ENCODE results near the gene ULK4.
"Not testable (repeated sequence)": the region's sequence is repeated elsewhere in the genome, so short reads cannot be mapped to it uniquely, and the experiment has no call there.

ULK4 gene

DNA sequence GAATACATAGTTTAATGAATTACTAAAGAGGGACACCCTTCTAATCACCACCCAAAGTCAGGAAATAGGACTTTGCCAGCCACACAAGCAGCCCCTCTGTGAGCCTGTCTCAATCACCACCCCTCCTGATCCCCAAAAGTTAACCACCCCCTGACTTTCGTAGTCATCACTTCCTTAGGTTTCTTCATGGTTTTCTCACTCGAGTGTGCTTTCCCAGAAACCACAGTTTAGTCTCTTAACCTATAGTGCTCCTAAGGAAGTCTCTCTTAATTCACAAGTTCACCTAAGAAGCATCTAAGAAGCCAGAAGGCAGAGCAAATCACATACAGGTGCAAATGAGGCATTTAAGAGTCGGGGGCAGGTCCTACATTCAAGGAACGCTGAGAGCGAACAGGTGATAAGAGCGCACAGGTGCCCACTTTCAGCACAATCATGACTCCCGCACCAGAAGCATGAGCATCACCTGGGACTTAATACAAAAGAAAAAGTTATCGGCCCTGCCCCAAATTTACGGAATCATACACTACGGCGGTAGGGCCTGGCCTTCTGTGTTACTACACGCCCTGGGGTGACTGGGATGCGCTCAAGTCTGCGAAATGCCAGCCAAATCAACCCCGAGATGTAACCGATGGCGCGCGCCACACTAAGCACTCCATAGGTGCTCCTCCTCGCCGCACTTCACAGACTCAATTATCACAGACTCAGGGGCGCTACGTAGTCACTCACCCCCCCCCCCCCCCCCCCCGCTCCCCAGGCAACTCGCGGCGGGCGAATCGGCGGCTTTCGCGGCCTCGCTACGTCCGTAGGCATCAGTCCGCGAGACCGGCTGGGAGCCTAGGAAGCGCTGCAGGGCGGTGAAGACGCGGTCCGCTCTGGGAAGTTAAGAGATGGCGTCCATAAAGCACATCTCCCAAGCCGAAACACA, 815 bp downstream of the ULK4 start:
- DNase-seq (ENCODE audit: low read depth in 3 of 3): peak; percentile 24 to 29 (median 26)

- DNase-seq (ENCODE audit: low read depth in 3 of 3): no peak
These were observed 5.3 kb downstream of the ULK4 start for GRCh38 chr3:41956574-41956973.

GRCh38 chr3:41955192-41955591, 6.7 kb downstream of the ULK4 start:
- DNase-seq (ENCODE audit: low read depth in 3 of 3): no peak

GRCh38 chr3:41943311-41943843, 18.5 kb downstream of the ULK4 start:
- no peak for DNase-seq (ENCODE audit: low read depth in 3 of 3)

- DNase-seq (ENCODE audit: low read depth in 3 of 3): no peak
These were observed 21.5 kb downstream of the ULK4 start for GRCh38 chr3:41940393-41940792.

DNA sequence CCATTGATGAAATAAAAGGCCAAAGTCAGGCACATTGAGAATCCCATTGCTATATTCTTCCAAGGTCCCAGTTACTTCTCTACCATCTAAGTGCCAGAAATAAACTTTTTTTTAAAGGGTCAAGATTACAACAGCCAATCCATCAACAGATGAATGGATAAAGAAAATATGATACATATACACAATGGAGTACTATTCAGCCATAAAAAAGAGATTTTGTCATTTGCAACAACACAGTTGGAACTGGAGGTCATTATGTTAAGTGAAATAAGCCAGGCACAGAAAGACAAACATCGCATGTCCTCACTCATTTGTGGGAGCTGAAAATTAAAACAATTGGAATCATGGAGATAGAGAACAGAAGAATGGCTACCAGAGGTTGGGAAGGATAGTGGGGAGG, 25.5 kb downstream of the ULK4 start:
- no peak for DNase-seq (ENCODE audit: low read depth in 3 of 3)

GRCh38 chr3:41933154-41933676, 28.7 kb downstream of the ULK4 start:
- DNase-seq (ENCODE audit: low read depth in 3 of 3): no peak

GRCh38 chr3:41932464-41932863, 29.4 kb downstream of the ULK4 start:
- DNase-seq (ENCODE audit: low read depth in 3 of 3): no peak

- DNase-seq (ENCODE audit: low read depth in 3 of 3): no peak
These were observed 41.4 kb downstream of the ULK4 start for GRCh38 chr3:41920406-41920965.

GRCh38 chr3:41915353-41915752, 46.5 kb downstream of the ULK4 start:
- DNase-seq (ENCODE audit: low read depth in 3 of 3): no peak

DNA sequence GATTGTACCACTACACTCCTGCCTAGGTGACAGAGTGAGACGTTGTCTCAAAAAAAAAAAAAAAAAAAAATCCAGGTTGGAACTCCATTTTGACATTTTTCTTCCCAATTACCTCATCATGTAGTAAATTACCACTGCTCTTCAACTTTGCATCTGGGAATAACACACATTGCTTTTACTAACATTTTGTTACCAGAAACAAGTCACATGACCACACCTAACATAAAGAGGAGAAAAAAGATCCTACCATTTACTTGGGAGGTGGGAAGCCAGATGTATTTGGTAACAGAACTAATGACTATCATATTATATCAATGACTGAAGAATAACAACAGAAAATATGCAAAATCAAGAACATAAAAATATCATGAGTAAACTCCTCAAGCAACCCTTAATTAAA, 49.6 kb downstream of the ULK4 start:
- no peak for DNase-seq (ENCODE audit: low read depth in 3 of 3)

GRCh38 chr3:41907330-41908073, 54.4 kb downstream of the ULK4 start:
- no peak for DNase-seq (ENCODE audit: low read depth in 3 of 3)

DNA sequence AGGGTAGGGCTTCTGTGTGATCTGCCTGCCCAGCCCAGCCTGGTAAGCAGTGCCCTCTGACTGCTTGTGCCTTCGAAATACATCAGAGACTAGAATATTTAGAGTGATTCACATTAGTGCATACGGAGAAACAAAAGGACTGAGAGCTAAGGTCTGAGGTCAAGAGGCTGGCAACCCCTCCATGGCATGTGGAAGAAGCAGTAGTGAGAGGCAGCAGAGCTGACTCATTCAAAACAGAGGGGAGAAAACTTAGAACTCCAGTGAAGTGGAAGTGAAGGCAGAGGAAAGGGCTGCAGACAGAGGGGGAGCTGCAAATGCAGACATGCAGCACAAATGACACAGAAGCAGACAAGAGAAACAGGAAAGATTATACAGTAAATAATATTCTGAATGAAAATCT, 61.6 kb downstream of the ULK4 start:
- no peak for DNase-seq (ENCODE audit: low read depth in 3 of 3)

DNA sequence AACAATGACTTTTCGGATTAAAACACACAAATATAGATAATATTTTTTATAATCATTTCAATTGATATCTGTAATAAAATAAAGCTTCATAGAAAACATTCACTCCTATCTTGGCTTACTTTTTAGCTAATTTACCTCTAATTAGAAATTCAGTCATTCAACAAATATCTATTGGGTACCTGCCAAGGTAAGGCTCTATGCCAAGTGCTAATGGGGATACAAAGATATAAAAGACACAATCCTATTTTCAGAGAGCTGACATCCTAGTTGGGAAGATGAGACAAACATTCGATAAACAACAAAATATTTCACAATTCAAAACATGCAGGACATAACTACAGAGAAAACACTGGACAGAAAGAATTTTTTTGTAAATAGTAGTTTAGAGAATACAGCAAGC, 63.3 kb downstream of the ULK4 start:
- no peak for DNase-seq (ENCODE audit: low read depth in 3 of 3)

GRCh38 chr3:41893977-41894376, 67.9 kb downstream of the ULK4 start:
- no peak for DNase-seq (ENCODE audit: low read depth in 3 of 3)

- DNase-seq (ENCODE audit: low read depth in 3 of 3): no peak
These were observed 73.4 kb downstream of the ULK4 start for GRCh38 chr3:41888368-41889076.

- DNase-seq (ENCODE audit: low read depth in 3 of 3): no peak
These were observed 78.9 kb downstream of the ULK4 start for GRCh38 chr3:41882956-41883355.

GRCh38 chr3:41881233-41881821, 80.6 kb downstream of the ULK4 start:
- no peak for DNase-seq (ENCODE audit: low read depth in 3 of 3)

- no peak for DNase-seq (ENCODE audit: low read depth in 3 of 3)
These were observed 81.5 kb downstream of the ULK4 start for GRCh38 chr3:41880387-41880786.

GRCh38 chr3:41877741-41878140, 84.2 kb downstream of the ULK4 start:
- DNase-seq (ENCODE audit: low read depth in 3 of 3): not testable (repeated sequence)

GRCh38 chr3:41874022-41874421, 87.9 kb downstream of the ULK4 start:
- DNase-seq (ENCODE audit: low read depth in 3 of 3): no peak

Measured in stimulated activated CD4-positive, alpha-beta T cell treated with anti-CD3 and anti-CD28 coated beads, TNF-alpha, amount 100 ng/mL, for 48 hours (primary cell).